A673 (cell line): ENCODE data around the gene ORC4. TPM values are rescaled to one million over a fixed set of nuclear protein-coding genes. Genes with fewer than 3 reads are reported as not detected.
A peak's percentile ranks its signal among the peaks of the same experiment; 100 is the strongest.

Experiments
- BruUV-seq: library from RNA; stranded (reverse); fragments of 400-500 nt; replicated peaks from 2 replicates; lab custom pipeline; 2021; lab: Mats Ljungman, UMichigan
- CTCF ChIA-PET: fragments of 300-600 bp; sonication (Branson Sonifier 250); formaldehyde crosslinking; loops from one replicate; lab custom pipeline; 2022; ENCODE audit warnings: antibody characterized with exemption; lab: Charles Lee
- POLR2A ChIA-PET: fragments of 300-600 bp; sonication (Branson Sonifier 250); formaldehyde crosslinking; loops from one replicate; lab custom pipeline; 2022; ENCODE audit warnings: antibody characterized with exemption; ENCODE audit not compliant: low non-redundant PET; lab: Charles Lee
- DNase-seq: peaks from one replicate; pipeline ENCODE4 v3.0.0-alpha.2; 2015; ENCODE audit warnings: low spot score
- H3K27ac ChIP-seq: fragments of 200-600 bp; sonication (generic); 2 replicates; pipeline ENCODE4 v1.5.1; 2016; ENCODE audit warnings: mixed run types, low read depth, mild to moderate bottlenecking, mixed read lengths, antibody characterized with exemption, low read length; ENCODE audit not compliant: poor library complexity, severe bottlenecking
- H3K27me3 ChIP-seq: fragments of 200-600 bp; sonication (generic); replicated peaks from 2 replicates; pipeline ENCODE4 v1.6.1; 2017; ENCODE audit warnings: mixed run types, low read depth, mild to moderate bottlenecking, mixed read lengths, antibody characterized with exemption, low read length; ENCODE audit not compliant: insufficient read depth, poor library complexity
- H3K36me3 ChIP-seq: fragments of 200-600 bp; sonication (generic); 2 replicates; pipeline ENCODE4 v1.6.1; 2016; ENCODE audit warnings: mixed run types, mild to moderate bottlenecking, mixed read lengths, antibody characterized with exemption, low read length; ENCODE audit not compliant: insufficient read depth, poor library complexity, severe bottlenecking
- H3K4me1 ChIP-seq: fragments of 200-600 bp; sonication (generic); 2 replicates; pipeline ENCODE4 v1.6.1; 2017; ENCODE audit warnings: mixed run types, mild to moderate bottlenecking, mixed read lengths, antibody characterized with exemption, low read length; ENCODE audit not compliant: insufficient read depth, poor library complexity, severe bottlenecking
- H3K4me3 ChIP-seq: fragments of 200-600 bp; sonication (generic); 2 replicates; pipeline ENCODE4 v1.5.1; 2016; ENCODE audit warnings: low read depth, mixed run types, mild to moderate bottlenecking, mixed read lengths, low read length; ENCODE audit not compliant: poor library complexity, severe bottlenecking
- H3K9me3 ChIP-seq: fragments of 200-600 bp; sonication (generic); 2 replicates; pipeline ENCODE4 v1.6.1; 2016; ENCODE audit warnings: mixed run types, low read depth, mild to moderate bottlenecking, mixed read lengths, antibody characterized with exemption, low read length; ENCODE audit not compliant: poor library complexity, severe bottlenecking
- EZH2 ChIP-seq: fragments of 200-600 bp; sonication (generic); IDR thresholded peaks from 2 replicates; pipeline ENCODE4 v1.6.1; 2017; ENCODE audit warnings: borderline replicate concordance, low read depth, mild to moderate bottlenecking, mixed read lengths, antibody characterized with exemption, low read length; ENCODE audit not compliant: poor library complexity, severe bottlenecking
- intact Hi-C: fragments of 100-400 bp; cut with micrococcal nuclease; formaldehyde crosslinking; loops from one replicate; pipeline ENCODE4 v1.10.0; 2022; ENCODE audit not compliant: unreplicated experiment
- total RNA-seq: library from RNA; stranded (reverse); gene quantifications from 2 replicates; pipeline ENCODE4 v1.2.3, GENCODE V29; 2021
- TF ChIP-seq, protein P1 (sequence below): fragments of 300-800, 200-600 bp; sonication (generic); conservative IDR thresholded peaks from 2 replicates; pipeline ENCODE4 v1.5.1; 2017; ENCODE audit warnings: low read depth, mild to moderate bottlenecking, antibody characterized with exemption, low read length, moderate library complexity, mixed read lengths

The ORC4 gene
- total RNA-seq, 1 experiment from 2014 or later, result 63.5 TPM

DNA sequence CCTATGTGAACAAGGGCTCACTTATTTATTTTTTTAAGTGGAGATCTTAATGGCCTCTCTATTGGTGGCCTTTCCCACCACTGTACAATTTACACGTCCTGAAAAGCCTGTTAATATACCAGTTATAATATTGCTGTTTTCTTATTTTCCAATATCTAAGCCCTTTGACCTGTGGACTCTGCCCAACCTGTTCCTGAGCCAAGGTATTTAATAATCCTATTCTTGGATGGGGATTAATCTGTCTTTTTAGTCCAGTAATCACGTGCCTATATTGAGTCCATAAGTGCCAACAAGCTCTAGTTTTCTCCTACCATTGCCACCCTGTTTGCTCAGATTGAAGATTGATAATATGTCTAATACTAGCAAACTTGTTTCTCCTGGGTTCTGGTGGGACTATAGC, 43.1 kb upstream of the ORC4 start:
- DNase-seq, result no peak
- no TSS peak for BruUV-seq
- POLR2A ChIA-PET, result no interaction called here
- H3K4me3 ChIP-seq, result no peak overlapping the region
- intact Hi-C loops, result no loop called here
- H3K36me3 ChIP-seq, result no peaks in the 10 kb centered on the region
- CTCF ChIA-PET, result no interaction called here
- TF ChIP-seq EZH2, result no peak
- TF ChIP-seq, protein P1, sequence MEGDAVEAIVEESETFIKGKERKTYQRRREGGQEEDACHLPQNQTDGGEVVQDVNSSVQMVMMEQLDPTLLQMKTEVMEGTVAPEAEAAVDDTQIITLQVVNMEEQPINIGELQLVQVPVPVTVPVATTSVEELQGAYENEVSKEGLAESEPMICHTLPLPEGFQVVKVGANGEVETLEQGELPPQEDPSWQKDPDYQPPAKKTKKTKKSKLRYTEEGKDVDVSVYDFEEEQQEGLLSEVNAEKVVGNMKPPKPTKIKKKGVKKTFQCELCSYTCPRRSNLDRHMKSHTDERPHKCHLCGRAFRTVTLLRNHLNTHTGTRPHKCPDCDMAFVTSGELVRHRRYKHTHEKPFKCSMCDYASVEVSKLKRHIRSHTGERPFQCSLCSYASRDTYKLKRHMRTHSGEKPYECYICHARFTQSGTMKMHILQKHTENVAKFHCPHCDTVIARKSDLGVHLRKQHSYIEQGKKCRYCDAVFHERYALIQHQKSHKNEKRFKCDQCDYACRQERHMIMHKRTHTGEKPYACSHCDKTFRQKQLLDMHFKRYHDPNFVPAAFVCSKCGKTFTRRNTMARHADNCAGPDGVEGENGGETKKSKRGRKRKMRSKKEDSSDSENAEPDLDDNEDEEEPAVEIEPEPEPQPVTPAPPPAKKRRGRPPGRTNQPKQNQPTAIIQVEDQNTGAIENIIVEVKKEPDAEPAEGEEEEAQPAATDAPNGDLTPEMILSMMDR, result no peak
- H3K27me3 ChIP-seq, result no peaks in the 10 kb centered on the region
- peaks cover 4% of the 10 kb centered on the region for H3K4me1 ChIP-seq
- no peaks in the 10 kb centered on the region for H3K9me3 ChIP-seq
- no peak overlapping the region for H3K27ac ChIP-seq

DNA sequence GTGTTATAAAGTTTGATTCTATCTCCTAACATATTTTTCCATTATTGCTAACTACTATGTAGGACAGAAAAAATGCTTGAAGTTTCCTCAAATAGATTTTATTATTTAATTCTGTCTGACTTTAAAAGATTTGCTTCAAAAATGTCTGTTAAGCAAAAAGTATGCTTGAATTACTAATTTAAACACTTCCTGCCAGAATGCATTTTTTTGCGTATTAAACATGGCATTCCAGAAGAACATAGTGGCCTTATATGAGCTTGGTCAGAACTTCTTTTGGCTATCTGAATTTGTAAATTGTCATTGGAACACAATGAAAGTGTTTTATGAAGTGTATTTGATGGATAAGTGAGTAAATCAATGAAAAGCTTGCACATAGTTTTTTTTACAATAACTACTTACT, 38.1 kb upstream of the ORC4 start:
- peak; percentile 27 for DNase-seq
- Histone ChIP-seq H3K36me3 (no peaks in the 10 kb centered on the region), H3K27ac (no peak overlapping the region), H3K9me3 (no peaks in the 10 kb centered on the region), H3K4me3 (no peak overlapping the region), H3K4me1 (peaks cover 10% of the 10 kb centered on the region), H3K27me3 (no peaks in the 10 kb centered on the region)
- BruUV-seq, result no TSS peak
- ChIA-PET POLR2A (no interaction called here), CTCF (no interaction called here)
- intact Hi-C loops, result no loop called here
- TF ChIP-seq EZH2, result no peak
- TF ChIP-seq, protein P1, result no peak

DNA sequence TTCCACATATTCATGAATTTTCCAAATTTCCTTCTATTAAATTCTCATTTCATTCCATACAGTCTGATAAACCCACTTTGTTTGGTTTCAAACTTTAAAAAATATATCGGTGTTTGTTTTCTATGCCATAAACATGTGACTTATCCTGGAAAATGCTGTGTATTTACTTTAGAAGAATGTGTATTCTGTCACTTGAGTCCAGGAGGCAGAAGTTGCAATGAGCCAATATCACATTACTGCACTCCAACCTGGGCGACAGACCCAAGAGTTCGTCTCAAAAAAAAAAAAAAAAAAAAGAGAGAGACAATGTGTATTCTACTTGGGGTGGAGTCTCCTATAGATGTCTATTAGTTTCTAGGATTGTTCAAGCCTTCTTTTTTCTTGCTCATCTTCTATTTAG, 32.1 kb upstream of the ORC4 start:
- Histone ChIP-seq H3K4me1 (no peaks in the 10 kb centered on the region), H3K9me3 (no peaks in the 10 kb centered on the region), H3K27ac (no peak overlapping the region), H3K4me3 (no peak overlapping the region), H3K27me3 (no peaks in the 10 kb centered on the region), H3K36me3 (no peaks in the 10 kb centered on the region)
- no TSS peak for BruUV-seq
- ChIA-PET CTCF (no interaction called here), POLR2A (no interaction called here)
- no peak for DNase-seq
- TF ChIP-seq EZH2, result no peak
- TF ChIP-seq, protein P1, result no peak
- intact Hi-C loops, result no loop called here
